AG09319 (cell line): ENCODE results near the gene CRACR2B.

Source experiments
- DNase-seq: peaks from one replicate; pipeline ENCODE4 v3.0.0-alpha.2; 2010; ENCODE audit warnings: low read depth; ENCODE audit errors: extremely low read depth
- TF ChIP-seq, protein P1 (sequence below): IDR thresholded peaks from 2 replicates; pipeline ENCODE4 v1.5.1; 2011; ENCODE audit warnings: low read depth, mild to moderate bottlenecking, inconsistent platforms, low read length, moderate library complexity

Gene CRACR2B

DNA sequence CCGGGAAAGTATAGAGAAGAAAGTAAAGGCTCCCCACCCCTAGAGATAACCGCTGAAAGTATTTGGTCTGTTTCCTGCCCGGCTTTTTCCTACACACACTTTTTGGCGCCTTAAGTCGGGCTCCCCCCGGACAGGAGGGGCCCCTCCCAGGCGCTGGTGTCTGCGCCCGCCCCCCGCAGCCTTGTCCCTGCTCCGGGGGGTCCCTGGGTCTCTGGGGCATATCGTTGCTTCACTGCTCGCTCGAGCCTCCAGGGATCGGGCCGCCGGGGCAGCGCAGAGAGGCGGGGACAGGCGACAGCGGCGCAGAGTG, 928 bp upstream of the CRACR2B start:
- TF ChIP-seq, protein P1, sequence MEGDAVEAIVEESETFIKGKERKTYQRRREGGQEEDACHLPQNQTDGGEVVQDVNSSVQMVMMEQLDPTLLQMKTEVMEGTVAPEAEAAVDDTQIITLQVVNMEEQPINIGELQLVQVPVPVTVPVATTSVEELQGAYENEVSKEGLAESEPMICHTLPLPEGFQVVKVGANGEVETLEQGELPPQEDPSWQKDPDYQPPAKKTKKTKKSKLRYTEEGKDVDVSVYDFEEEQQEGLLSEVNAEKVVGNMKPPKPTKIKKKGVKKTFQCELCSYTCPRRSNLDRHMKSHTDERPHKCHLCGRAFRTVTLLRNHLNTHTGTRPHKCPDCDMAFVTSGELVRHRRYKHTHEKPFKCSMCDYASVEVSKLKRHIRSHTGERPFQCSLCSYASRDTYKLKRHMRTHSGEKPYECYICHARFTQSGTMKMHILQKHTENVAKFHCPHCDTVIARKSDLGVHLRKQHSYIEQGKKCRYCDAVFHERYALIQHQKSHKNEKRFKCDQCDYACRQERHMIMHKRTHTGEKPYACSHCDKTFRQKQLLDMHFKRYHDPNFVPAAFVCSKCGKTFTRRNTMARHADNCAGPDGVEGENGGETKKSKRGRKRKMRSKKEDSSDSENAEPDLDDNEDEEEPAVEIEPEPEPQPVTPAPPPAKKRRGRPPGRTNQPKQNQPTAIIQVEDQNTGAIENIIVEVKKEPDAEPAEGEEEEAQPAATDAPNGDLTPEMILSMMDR, result no peak
- no peak for DNase-seq

DNA sequence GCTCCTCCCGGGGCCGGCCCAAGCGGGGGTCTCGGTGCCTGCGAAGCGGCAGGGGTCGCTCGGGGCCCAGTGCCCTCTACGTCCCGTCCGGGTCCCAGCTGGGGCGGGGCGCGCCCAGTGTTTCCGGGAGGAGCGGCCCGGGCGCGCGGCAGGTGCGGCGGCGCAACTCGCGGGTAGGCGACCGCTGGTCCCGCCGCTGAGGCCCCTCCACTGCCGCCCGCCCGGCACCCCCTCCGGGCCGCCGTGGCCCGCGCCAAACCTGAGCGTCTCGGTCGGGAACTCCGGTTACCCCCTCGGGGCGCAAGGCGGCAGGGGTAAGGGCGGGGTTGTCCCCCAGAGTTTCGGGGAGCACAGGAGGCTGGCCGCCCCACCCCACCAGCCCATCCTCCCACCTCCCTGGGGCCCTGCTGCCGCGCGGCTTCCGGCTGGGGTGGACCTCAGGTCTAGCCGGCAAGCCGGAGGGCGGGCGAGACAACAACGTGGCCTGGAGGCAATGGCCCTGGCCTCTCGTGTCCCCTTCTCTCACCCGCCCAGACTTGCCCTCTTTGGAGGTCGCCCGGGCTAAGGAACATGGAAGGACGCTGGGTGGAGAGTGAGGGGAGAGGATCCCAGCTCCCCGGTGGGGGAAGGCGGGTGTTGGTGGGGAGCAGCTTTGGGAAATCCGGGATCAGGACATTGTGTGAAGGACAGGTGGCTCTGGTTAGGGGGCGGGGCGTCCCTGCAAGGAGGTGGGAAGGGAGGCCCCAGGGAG, 398 bp upstream of the CRACR2B start:
- no peak for DNase-seq
- TF ChIP-seq, protein P1, result no peak

DNA sequence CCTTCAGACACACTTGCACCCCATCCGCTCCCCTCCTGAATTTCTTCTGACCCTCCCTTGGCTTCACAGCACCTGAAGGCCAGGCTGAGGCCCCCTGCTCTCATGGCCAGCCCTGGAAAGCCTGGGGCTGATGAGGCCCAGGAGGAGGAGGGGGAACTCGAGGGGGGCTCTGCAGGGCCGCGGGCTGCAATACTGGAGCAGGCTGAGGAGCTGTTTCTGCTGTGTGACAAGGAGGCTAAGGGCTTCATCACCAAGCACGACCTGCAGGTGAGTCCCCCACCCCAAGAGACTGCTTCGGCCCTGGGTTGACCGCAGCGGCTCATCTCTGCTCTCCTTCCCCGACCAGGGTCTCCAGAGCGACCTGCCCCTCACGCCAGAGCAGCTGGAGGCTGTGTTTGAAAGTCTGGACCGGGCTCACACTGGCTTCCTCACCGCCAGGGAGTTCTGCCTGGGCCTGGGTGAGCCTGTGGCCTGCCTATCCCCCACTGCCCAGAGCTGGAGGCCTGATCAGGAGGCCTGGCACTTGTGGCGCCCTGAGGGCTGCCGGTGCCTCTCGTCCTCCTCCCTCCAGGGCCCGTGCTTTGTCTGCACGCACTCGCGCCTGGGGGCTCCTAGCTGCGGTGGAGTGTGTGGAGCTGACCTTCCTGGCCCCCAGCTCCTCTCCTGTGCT, 922 bp downstream of the CRACR2B start:
- no peak for DNase-seq
- TF ChIP-seq, protein P1, result no peak

DNA sequence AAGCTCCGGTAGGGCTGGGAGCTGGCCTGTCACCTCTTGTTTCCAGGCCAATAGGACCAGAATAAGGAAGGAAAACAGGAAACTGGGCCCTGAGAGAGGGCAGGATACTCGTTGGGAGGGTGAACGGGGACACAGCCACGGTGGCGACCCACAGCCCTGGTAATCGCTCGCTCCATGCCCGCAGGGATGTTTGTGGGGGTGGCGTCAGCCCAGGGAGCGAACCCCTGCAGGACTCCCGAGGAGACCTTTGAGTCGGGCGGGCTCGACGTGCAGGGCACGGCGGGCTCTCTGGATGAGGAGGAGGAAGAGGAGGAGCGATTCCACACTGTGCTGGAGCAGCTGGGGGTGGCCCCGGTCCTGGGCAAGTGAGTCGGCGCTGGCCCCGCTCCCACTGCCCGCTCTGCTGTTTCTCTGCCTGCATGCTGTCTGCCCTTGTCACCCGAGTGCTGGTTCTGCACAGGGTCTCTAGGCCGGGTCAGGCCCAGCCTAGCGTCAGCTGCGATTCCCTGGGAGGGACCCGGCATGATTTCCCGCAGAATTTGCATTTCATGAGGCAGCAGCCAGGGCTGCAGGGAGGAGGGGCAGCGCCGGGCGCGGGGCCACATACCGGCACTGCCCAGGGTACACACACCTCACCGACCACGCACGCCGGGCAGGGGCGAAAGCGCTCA, 1.6 kb downstream of the CRACR2B start:
- TF ChIP-seq, protein P1, result no peak
- DNase-seq, result no peak

DNA sequence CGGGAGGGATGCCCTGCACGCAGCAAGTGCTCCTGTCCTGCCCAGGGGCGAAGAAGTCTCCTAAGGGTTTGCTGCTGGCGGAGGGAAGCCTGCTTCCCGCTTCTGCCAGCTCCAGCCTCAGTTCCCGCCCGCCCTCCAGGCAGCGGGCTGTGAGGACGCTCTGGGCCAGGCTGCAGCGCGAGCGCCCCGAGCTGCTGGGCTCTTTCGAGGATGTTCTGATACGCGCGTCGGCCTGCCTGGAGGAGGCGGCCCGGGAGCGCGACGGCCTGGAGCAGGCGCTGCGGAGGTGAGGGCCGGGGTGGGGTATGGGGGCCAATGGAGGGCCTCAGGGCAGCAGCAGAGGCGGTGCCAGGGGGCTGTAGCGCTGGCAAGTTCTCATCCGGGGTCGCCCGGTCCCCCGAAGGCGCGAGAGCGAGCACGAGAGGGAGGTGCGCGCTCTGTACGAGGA, 2.2 kb downstream of the CRACR2B start:
- no peak for DNase-seq
- TF ChIP-seq, protein P1, result no peak

DNA sequence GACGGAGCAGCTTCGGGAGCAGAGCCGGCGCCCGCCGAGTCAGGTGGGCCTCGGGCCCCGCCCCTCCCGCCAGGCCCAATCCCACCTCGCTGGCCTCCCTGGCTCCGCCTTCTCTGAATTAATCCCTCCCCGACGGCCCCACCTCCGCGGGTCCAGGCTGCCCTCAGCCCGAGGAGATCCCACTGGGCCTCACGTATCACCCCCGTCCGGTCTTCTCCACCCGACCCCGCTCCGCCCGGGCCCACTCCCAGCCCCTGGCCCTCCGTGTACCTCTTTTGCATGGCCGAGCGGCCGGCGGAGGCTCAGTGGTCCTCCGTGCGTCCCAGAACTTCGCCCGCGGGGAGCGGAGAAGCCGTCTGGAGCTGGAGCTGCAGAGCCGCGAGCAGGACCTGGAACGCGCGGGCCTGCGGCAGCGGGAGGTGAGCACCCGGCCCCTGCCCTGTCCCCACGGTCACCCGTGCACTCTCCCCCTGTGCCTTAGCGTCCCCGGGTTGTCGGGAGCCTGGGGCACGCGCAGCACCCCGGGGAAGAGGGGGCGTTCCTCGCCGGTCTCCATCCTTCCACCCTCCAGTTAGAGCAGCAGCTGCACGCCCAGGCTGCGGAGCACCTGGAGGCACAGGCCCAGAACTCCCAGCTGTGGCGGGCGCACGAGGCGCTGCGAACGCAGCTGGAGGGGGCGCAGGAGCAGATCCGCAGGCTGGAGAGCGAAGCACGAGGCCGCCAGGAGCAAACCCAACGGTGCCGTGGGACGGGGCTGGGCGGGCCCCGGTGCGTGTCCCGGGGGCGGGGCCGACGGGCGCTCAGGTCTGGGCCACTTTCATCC, 2.8 kb downstream of the CRACR2B start:
- TF ChIP-seq, protein P1, result no peak
- no peak for DNase-seq
